Measurements from ENCODE around the gene OTOP2. TPM values are rescaled to one million over a fixed set of nuclear protein-coding genes. Genes with fewer than 3 reads are reported as not detected.

OTOP2 gene
- total and polyA plus RNA-seq, 10 of the 15 experiments (the other 5 are each of a cell fraction or from before 2014, with no cell fraction given) = not detected

DNA sequence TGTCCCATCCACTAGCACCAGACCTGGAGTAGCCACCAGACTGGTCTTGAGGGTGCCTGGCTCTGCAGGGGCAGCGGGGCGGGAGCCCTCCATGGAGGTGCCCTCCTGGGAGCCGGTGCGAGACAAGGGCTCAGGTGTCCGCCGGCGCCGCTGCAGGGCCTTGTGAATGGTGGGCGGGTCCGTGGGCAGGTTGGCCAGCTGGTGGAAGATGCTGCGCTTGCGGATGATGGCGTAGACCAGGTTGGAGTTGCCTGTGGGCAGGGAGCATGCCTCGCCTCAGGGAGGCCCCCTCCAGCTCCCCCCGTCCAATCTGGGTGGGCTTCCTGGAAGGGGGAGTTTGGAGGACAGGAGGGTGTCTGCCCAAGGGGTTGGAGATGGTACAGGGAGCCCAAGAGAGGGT is 30.0 kb downstream of the OTOP2 start:
- Histone ChIP-seq H4K20me1 (ENCODE audit: control insufficient read depth, insufficient read depth) (no peaks in the 10 kb centered on the region), H3K27ac (ENCODE audit: control insufficient read depth, insufficient read depth) (no peak overlapping the region), H3K4me3 (no peak overlapping the region), H3K9me3 (replicated peaks; ENCODE audit: control insufficient read depth, insufficient read depth, low read length) (no peaks in the 10 kb centered on the region; the same call in 2 of the 3 replicates), H3K4me1 (ENCODE audit: control insufficient read depth, insufficient read depth, low read length) (no peaks in the 10 kb centered on the region), H3K79me2 (ENCODE audit: control insufficient read depth, insufficient read depth, low read length) (no peaks in the 10 kb centered on the region), H3K36me3 (ENCODE audit: control insufficient read depth in 2 of 2, insufficient read depth in 2 of 2, low read length in 1 of 2) (no peaks in the 10 kb centered on the region), H3K9ac (ENCODE audit: control insufficient read depth, insufficient read depth, low read length) (no peak overlapping the region), H3K27me3 (replicated peaks in 1 of 2; ENCODE audit: control insufficient read depth in 2 of 2, insufficient read depth in 2 of 2, low read length in 1 of 2) (no peaks in the 10 kb centered on the region), H3K4me2 (ENCODE audit: control insufficient read depth, insufficient read depth) (no peak overlapping the region), H2AFZ (ENCODE audit: control insufficient read depth, low read depth, low read length) (no peak overlapping the region)
- TF ChIP-seq ZNF217 (IDR thresholded peaks at IDR 0.05) = no peak
- no TSS peak for BruUV-seq (replicated peaks)
- no peak for DNase-seq (ENCODE audit: low read depth, low spot score)
- ChIA-PET POLR2A (no interaction called here), CTCF (interaction anchor here (13.8 kb wide), 1 partner anchor 30 kb away, joined by 274 read pairs; the partner anchor contains the start of genes OTOP2 and USH1G), SMC1A (ENCODE audit: uncharacterized antibody, unreplicated experiment) (no interaction called here), RAD21 (ENCODE audit: unreplicated experiment) (no interaction called here)
- intact Hi-C loops (cut with micrococcal nuclease; ENCODE audit: unreplicated experiment) (no loop called here), in situ Hi-C loops (cut with MboI) (no loop called here)
- no peak for ATAC-seq
- WGBS (ENCODE audit: insufficient coverage, insufficient replicate concordance, low lambda C conversion rate, missing lambda C conversion rate) = 60% methylated on average over 15 of the region's 15 CpGs
- FAIRE-seq = no peak

DNA sequence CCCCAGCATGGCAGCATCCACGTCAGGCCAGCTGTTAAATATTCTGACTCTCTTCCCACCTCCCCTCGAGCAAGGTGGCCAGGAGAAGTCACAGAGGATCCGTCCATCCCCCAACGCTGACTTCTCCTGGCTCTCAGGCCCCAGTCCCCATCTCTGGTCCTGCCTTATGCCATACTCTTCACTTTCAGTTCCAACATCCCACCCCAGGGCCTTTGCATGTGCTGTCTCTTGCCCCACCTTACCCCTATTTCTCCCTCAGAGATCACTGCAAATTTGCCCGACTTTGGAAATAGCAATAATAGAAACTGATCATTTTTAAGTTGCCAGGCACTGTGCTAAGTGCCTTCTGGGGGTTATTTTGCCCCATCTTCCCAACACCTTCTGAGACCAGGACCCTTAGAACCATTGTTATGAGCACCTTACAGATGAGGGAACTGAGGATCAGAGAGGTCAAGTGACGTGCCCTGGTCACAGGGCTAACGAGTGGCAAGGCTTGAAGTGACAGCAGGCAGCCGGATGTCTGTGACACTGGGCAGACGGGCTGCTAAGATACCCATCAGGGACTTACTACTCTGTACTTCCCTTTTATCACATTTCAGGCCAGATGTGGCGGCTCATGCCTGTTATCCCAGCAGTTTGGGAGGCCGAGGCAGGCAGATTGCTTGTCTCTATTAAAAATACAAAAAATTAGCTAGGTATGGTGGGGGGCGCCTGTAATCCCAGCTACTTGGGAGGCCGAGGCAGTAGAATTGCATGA is 30.8 kb downstream of the OTOP2 start:
- WGBS (ENCODE audit: insufficient coverage, insufficient replicate concordance, low lambda C conversion rate, missing lambda C conversion rate) = 29% methylated on average over 13 of the region's 13 CpGs
- no peak overlapping the region for H3K4me3 ChIP-seq
- DNase-seq (ENCODE audit: low read depth, low spot score) (no peak), ATAC-seq (peak; percentile 30; the same call in 1 of the 3 replicates), FAIRE-seq (no peak)
- no peaks in the 10 kb centered on the region for H3K36me3 ChIP-seq (ENCODE audit: control insufficient read depth in 2 of 2, insufficient read depth in 2 of 2, low read length in 1 of 2)
- intact Hi-C loops (cut with micrococcal nuclease; ENCODE audit: unreplicated experiment) (loop anchor here (5.0 kb wide), 1 partner anchor 163 kb away; no protein-coding TSS in a partner anchor), in situ Hi-C loops (cut with MboI) (loop anchor here (5.0 kb wide), 1 partner anchor 33 kb away; the partner anchor contains the start of genes OTOP2 and USH1G)
- RAD21 ChIA-PET (ENCODE audit: unreplicated experiment) = interaction anchor here (1.4 to 4.7 kb wide), 2 partner anchors 30 to 35 kb away, joined by 4 to 30 read pairs; partner anchors contain the start of genes OTOP2 and USH1G
- no peaks in the 10 kb centered on the region for H4K20me1 ChIP-seq (ENCODE audit: control insufficient read depth, insufficient read depth)
- no peak overlapping the region for H3K27ac ChIP-seq (ENCODE audit: control insufficient read depth, insufficient read depth)
- H3K4me2 ChIP-seq (ENCODE audit: control insufficient read depth, insufficient read depth) = no peak overlapping the region
- H3K27me3 ChIP-seq (replicated peaks in 1 of 2; ENCODE audit: control insufficient read depth in 2 of 2, insufficient read depth in 2 of 2, low read length in 1 of 2) = no peaks in the 10 kb centered on the region
- SMC1A ChIA-PET (ENCODE audit: uncharacterized antibody, unreplicated experiment) = interaction anchor here (1.3 kb wide), 1 partner anchor 9 kb away, joined by 5 read pairs; no protein-coding TSS in a partner anchor
- no peak overlapping the region for H3K9ac ChIP-seq (ENCODE audit: control insufficient read depth, insufficient read depth, low read length)
- no peaks in the 10 kb centered on the region for H3K79me2 ChIP-seq (ENCODE audit: control insufficient read depth, insufficient read depth, low read length)
- no peak overlapping the region for H2AFZ ChIP-seq (ENCODE audit: control insufficient read depth, low read depth, low read length)
- no peaks in the 10 kb centered on the region for H3K4me1 ChIP-seq (ENCODE audit: control insufficient read depth, insufficient read depth, low read length)
- CTCF ChIA-PET = interaction anchor here (13.8 kb wide), 1 partner anchor 31 kb away, joined by 274 read pairs; the partner anchor contains the start of genes OTOP2 and USH1G
- no peaks in the 10 kb centered on the region; the same call in 2 of the 3 replicates for H3K9me3 ChIP-seq (replicated peaks; ENCODE audit: control insufficient read depth, insufficient read depth, low read length)
- BruUV-seq (replicated peaks) = no TSS peak
- POLR2A ChIA-PET = interaction anchor here (0.6 to 1.0 kb wide), 2 partner anchors 16 to 230 kb away, joined by 3 to 4 read pairs; no protein-coding TSS in a partner anchor
- TF ChIP-seq, protein P1, sequence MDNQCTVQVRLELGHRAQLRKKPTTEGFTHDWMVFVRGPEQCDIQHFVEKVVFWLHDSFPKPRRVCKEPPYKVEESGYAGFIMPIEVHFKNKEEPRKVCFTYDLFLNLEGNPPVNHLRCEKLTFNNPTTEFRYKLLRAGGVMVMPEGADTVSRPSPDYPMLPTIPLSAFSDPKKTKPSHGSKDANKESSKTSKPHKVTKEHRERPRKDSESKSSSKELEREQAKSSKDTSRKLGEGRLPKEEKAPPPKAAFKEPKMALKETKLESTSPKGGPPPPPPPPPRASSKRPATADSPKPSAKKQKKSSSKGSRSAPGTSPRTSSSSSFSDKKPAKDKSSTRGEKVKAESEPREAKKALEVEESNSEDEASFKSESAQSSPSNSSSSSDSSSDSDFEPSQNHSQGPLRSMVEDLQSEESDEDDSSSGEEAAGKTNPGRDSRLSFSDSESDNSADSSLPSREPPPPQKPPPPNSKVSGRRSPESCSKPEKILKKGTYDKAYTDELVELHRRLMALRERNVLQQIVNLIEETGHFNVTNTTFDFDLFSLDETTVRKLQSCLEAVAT (IDR thresholded peaks at IDR 0.05) = no peak
- TF ChIP-seq, protein P2, sequence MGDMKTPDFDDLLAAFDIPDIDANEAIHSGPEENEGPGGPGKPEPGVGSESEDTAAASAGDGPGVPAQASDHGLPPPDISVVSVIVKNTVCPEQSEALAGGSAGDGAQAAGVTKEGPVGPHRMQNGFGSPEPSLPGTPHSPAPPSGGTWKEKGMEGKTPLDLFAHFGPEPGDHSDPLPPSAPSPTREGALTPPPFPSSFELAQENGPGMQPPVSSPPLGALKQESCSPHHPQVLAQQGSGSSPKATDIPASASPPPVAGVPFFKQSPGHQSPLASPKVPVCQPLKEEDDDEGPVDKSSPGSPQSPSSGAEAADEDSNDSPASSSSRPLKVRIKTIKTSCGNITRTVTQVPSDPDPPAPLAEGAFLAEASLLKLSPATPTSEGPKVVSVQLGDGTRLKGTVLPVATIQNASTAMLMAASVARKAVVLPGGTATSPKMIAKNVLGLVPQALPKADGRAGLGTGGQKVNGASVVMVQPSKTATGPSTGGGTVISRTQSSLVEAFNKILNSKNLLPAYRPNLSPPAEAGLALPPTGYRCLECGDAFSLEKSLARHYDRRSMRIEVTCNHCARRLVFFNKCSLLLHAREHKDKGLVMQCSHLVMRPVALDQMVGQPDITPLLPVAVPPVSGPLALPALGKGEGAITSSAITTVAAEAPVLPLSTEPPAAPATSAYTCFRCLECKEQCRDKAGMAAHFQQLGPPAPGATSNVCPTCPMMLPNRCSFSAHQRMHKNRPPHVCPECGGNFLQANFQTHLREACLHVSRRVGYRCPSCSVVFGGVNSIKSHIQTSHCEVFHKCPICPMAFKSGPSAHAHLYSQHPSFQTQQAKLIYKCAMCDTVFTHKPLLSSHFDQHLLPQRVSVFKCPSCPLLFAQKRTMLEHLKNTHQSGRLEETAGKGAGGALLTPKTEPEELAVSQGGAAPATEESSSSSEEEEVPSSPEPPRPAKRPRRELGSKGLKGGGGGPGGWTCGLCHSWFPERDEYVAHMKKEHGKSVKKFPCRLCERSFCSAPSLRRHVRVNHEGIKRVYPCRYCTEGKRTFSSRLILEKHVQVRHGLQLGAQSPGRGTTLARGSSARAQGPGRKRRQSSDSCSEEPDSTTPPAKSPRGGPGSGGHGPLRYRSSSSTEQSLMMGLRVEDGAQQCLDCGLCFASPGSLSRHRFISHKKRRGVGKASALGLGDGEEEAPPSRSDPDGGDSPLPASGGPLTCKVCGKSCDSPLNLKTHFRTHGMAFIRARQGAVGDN (IDR thresholded peaks at IDR 0.05) = no peak
- no peak for TF ChIP-seq TARDBP (IDR thresholded peaks at IDR 0.05; ENCODE audit: borderline replicate concordance)
- no peak for TF ChIP-seq GABPA (IDR thresholded peaks at IDR 0.05; ENCODE audit: low read depth)
- no peak for TF ChIP-seq ZNF384 (IDR thresholded peaks at IDR 0.05; ENCODE audit: borderline replicate concordance, low read depth, low read length)

Measured in GM12878 (cell line).